ENCODE data around the gene GOLGA8K.
"Not testable (repeated sequence)": the region's sequence is repeated elsewhere in the genome, so short reads cannot be mapped to it uniquely, and the experiment has no call there.

Gene GOLGA8K

GRCh38 chr15:32403192-32403591, at the start of gene GOLGA8K:
Gene GOLGA8K (minus strand): TSS chr15:32403292. CDS start chr15:32403194, 98 bp downstream.
- DNase-seq, result not testable (repeated sequence)

- not testable (repeated sequence) for DNase-seq
Observed at GRCh38 chr15:32440445-32440977, 37.4 kb upstream of the GOLGA8K start.

- DNase-seq, result not testable (repeated sequence)
Observed at GRCh38 chr15:32434102-32434963, 31.2 kb upstream of the GOLGA8K start.

- not testable (repeated sequence) for DNase-seq
Observed at GRCh38 chr15:32427635-32428034, 24.5 kb upstream of the GOLGA8K start.

- DNase-seq, result not testable (repeated sequence)
Observed at GRCh38 chr15:32426511-32426910, 23.4 kb upstream of the GOLGA8K start.

- not testable (repeated sequence) for DNase-seq
Observed at GRCh38 chr15:32407903-32408302, 4.8 kb upstream of the GOLGA8K start.

GRCh38 chr15:32396522-32396921, 6.6 kb downstream of the GOLGA8K start:
- DNase-seq, result not testable (repeated sequence)

- not testable (repeated sequence) for DNase-seq
Observed at GRCh38 chr15:32394745-32395144, 8.3 kb downstream of the GOLGA8K start.

- not testable (repeated sequence) for DNase-seq
Observed at GRCh38 chr15:32388050-32388648, 14.9 kb downstream of the GOLGA8K start.

GRCh38 chr15:32385823-32386495, 17.1 kb downstream of the GOLGA8K start:
- DNase-seq, result not testable (repeated sequence)

- not testable (repeated sequence) for DNase-seq
Observed at GRCh38 chr15:32374185-32374584, 28.9 kb downstream of the GOLGA8K start.

GRCh38 chr15:32373707-32374106, 29.4 kb downstream of the GOLGA8K start:
- DNase-seq, result not testable (repeated sequence)

GRCh38 chr15:32372075-32372474, 31.0 kb downstream of the GOLGA8K start:
- not testable (repeated sequence) for DNase-seq

GRCh38 chr15:32370526-32370925, 32.6 kb downstream of the GOLGA8K start:
- not testable (repeated sequence) for DNase-seq

- not testable (repeated sequence) for DNase-seq
Observed at GRCh38 chr15:32370064-32370463, 33.0 kb downstream of the GOLGA8K start.

GRCh38 chr15:32366492-32366891, 36.6 kb downstream of the GOLGA8K start:
- not testable (repeated sequence) for DNase-seq

- DNase-seq, result not testable (repeated sequence)
Observed at GRCh38 chr15:32365955-32366354, 37.1 kb downstream of the GOLGA8K start.

GRCh38 chr15:32364944-32365343, 38.1 kb downstream of the GOLGA8K start:
- DNase-seq, result not testable (repeated sequence)

- not testable (repeated sequence) for DNase-seq
Observed at GRCh38 chr15:32363449-32363848, 39.6 kb downstream of the GOLGA8K start.

GRCh38 chr15:32361662-32362061, 41.4 kb downstream of the GOLGA8K start:
- not testable (repeated sequence) for DNase-seq

- DNase-seq, result not testable (repeated sequence)
Observed at GRCh38 chr15:32358462-32358861, 44.6 kb downstream of the GOLGA8K start.

- not testable (repeated sequence) for DNase-seq
Observed at GRCh38 chr15:32356909-32357308, 46.2 kb downstream of the GOLGA8K start.

GRCh38 chr15:32352748-32353147, 50.3 kb downstream of the GOLGA8K start:
- DNase-seq, result not testable (repeated sequence)

All from stimulated activated CD4-positive, alpha-beta T cell treated with anti-CD3 and anti-CD28 coated beads, Interleukin-2, amount 100 ng/mL, for 48 hours (primary cell).